ENCODE results near the gene IFFO2.
"Not testable (repeated sequence)": the region's sequence is repeated elsewhere in the genome, so short reads cannot be mapped to it uniquely, and the experiment has no call there.

IFFO2 gene

GRCh38 chr1:18874600-18874999, 81.9 kb downstream of the IFFO2 start:
- no peak for DNase-seq (ENCODE audit: low read depth)

- DNase-seq (ENCODE audit: low read depth): no peak
Observed at GRCh38 chr1:18874036-18874435, 82.4 kb downstream of the IFFO2 start.

- no peak for DNase-seq (ENCODE audit: low read depth)
Observed at GRCh38 chr1:18872071-18872611, 84.3 kb downstream of the IFFO2 start.

GRCh38 chr1:18871401-18872070, 84.9 kb downstream of the IFFO2 start:
- no peak for DNase-seq (ENCODE audit: low read depth)

- no peak for DNase-seq (ENCODE audit: low read depth)
Observed at GRCh38 chr1:18870957-18871356, 85.5 kb downstream of the IFFO2 start.

- not testable (repeated sequence) for DNase-seq (ENCODE audit: low read depth)
Observed at GRCh38 chr1:18870595-18870865, 85.9 kb downstream of the IFFO2 start.

GRCh38 chr1:18869847-18870594, 86.5 kb downstream of the IFFO2 start:
- no peak for DNase-seq (ENCODE audit: low read depth)

- DNase-seq (ENCODE audit: low read depth): no peak
Observed at GRCh38 chr1:18868801-18869424, 87.6 kb downstream of the IFFO2 start.

- DNase-seq (ENCODE audit: low read depth): no peak
Observed at GRCh38 chr1:18868354-18868753, 88.1 kb downstream of the IFFO2 start.

GRCh38 chr1:18866846-18867245, 89.6 kb downstream of the IFFO2 start:
- no peak for DNase-seq (ENCODE audit: low read depth)

GRCh38 chr1:18866314-18866713, 90.2 kb downstream of the IFFO2 start:
- no peak for DNase-seq (ENCODE audit: low read depth)

- DNase-seq (ENCODE audit: low read depth): no peak
Observed at GRCh38 chr1:18865176-18865575, 91.3 kb downstream of the IFFO2 start.

- no peak for DNase-seq (ENCODE audit: low read depth)
Observed at GRCh38 chr1:18861590-18861989, 94.9 kb downstream of the IFFO2 start.

GRCh38 chr1:18861082-18861481, 95.4 kb downstream of the IFFO2 start:
- no peak for DNase-seq (ENCODE audit: low read depth)

- no peak for DNase-seq (ENCODE audit: low read depth)
Observed at GRCh38 chr1:18859560-18859959, 96.9 kb downstream of the IFFO2 start, which contains the start of gene TAS1R2. Gene TAS1R2, minus strand, starts transcription at chr1:18859660. Its CDS starts 0 bp downstream, at chr1:18859660.

GRCh38 chr1:18858070-18858688, 98.3 kb downstream of the IFFO2 start:
- DNase-seq (ENCODE audit: low read depth): no peak

GRCh38 chr1:18856435-18856834, 100.0 kb downstream of the IFFO2 start:
- DNase-seq (ENCODE audit: low read depth): no peak

GRCh38 chr1:18855573-18855972, 100.9 kb downstream of the IFFO2 start:
- DNase-seq (ENCODE audit: low read depth): no peak

GRCh38 chr1:18854331-18855025, 102.0 kb downstream of the IFFO2 start:
- no peak for DNase-seq (ENCODE audit: low read depth)

Data from stimulated activated CD8-positive, alpha-beta memory T cell treated with anti-CD3 and anti-CD28 coated beads, Interleukin-15, amount 100 ng/mL, for 1 hour (primary cell).